ENCODE measurements around the gene CASKIN2.

GRCh38 chr17:75540923-75541503, 25.7 kb upstream of the CASKIN2 start:
- TF ChIP-seq CTCF (IDR thresholded peaks at IDR 0.05; ENCODE audit: low read depth, low read length) = no peak
- no peak for TF ChIP-seq EZH2phosphoT487 (IDR thresholded peaks at IDR 0.05; ENCODE audit: low read depth)

Data from OCI-LY3 (cell line).